ENCODE results near the gene HPCA. TPM values are rescaled to one million over a fixed set of nuclear protein-coding genes. Genes with fewer than 3 reads are reported as not detected.
A peak's percentile ranks its signal among the peaks of the same experiment; 100 is the strongest.

HPCA gene
- total RNA-seq, 4 donors from 2014 or later = 0.64 to 0.96 TPM; not detected in 2

GRCh38 chr1:32885676-32886003 lies 651 bp upstream of the HPCA start:
- TF ChIP-seq POLR2AphosphoS5 (IDR thresholded peaks at IDR 0.05) (no peak), EP300 (IDR thresholded peaks at IDR 0.05; ENCODE audit: low read depth) (no peak)
- peaks cover 56% of the 10 kb centered on the region for H3K27me3 ChIP-seq
- in situ Hi-C loops (cut with MboI; ENCODE audit: low pct_ligation_motif_present in 1 of 4, low pct_unique_long_range_greater_than_20kb in 1 of 4, low sequenced_read_pairs in 3 of 4) (no loop called here), intact Hi-C loops (cut with DNase I; ENCODE audit: low total_unique reads) (loop anchor here (1.0 kb wide), 1 partner anchor 38 kb away; no protein-coding TSS in a partner anchor)
- H3K36me3 ChIP-seq = no peaks in the 10 kb centered on the region
- H3K4me3 ChIP-seq = no peak overlapping the region
- H3K27ac ChIP-seq = no peak overlapping the region
- WGBS, 2 donors (ENCODE audit: low coverage in 1 of 2) = 0 to 23% methylated on average over 1 to 8 of the region's 8 CpGs
- H3K4me1 ChIP-seq = peaks cover 0 to 12% (median 6%) of the 10 kb centered on the region in 4 donors
- no peak for DNase-seq
- H3K9me3 ChIP-seq = no peaks in the 10 kb centered on the region

GRCh38 chr1:32886828-32887414 lies 630 bp downstream of the HPCA start:
- Histone ChIP-seq H3K27me3 (peaks cover 67% of the 10 kb centered on the region), H3K4me1 (peaks cover 0 to 12% (median 6%) of the 10 kb centered on the region in 4 donors), H3K36me3 (no peaks in the 10 kb centered on the region), H3K9me3 (no peaks in the 10 kb centered on the region), H3K4me3 (peak overlapping the region in 1 of 4 donors; percentile 35), H3K27ac (no peak overlapping the region)
- 53% methylated on average over 19 of the region's 19 CpGs; no CpG with 5 or more reads in 1 of the 2 donors for WGBS, 2 donors (ENCODE audit: low coverage in 1 of 2)
- intact Hi-C loops (cut with DNase I; ENCODE audit: low total_unique reads) (no loop called here), in situ Hi-C loops (cut with MboI; ENCODE audit: low pct_ligation_motif_present in 1 of 4, low pct_unique_long_range_greater_than_20kb in 1 of 4, low sequenced_read_pairs in 3 of 4) (no loop called here)
- TF ChIP-seq EP300 (IDR thresholded peaks at IDR 0.05; ENCODE audit: low read depth) (no peak), CTCF (IDR thresholded peaks at IDR 0.05) (no peak), POLR2AphosphoS5 (IDR thresholded peaks at IDR 0.05) (no peak), POLR2A (IDR thresholded peaks at IDR 0.05) (no peak)
- no peak for DNase-seq

- TF ChIP-seq EP300 (IDR thresholded peaks at IDR 0.05; ENCODE audit: low read depth) = no peak
- no peak for TF ChIP-seq POLR2AphosphoS5 (IDR thresholded peaks at IDR 0.05)
- TF ChIP-seq CTCF (IDR thresholded peaks at IDR 0.05) = no peak
- no peak for TF ChIP-seq POLR2A (IDR thresholded peaks at IDR 0.05)
- Histone ChIP-seq H3K4me3 (no peak overlapping the region), H3K27me3 (peaks cover 74% of the 10 kb centered on the region), H3K9me3 (no peaks in the 10 kb centered on the region), H3K27ac (no peak overlapping the region), H3K4me1 (peaks cover 0 to 15% (median 7%) of the 10 kb centered on the region in 4 donors), H3K36me3 (no peaks in the 10 kb centered on the region)
- intact Hi-C loops (cut with DNase I; ENCODE audit: low total_unique reads) = no loop called here
- DNase-seq = no peak
- whole genome bisulfite sequencing, 2 donors (ENCODE audit: low coverage in 1 of 2) = 81 to 100% methylated on average over 1 to 12 of the region's 12 CpGs
- in situ Hi-C loops (cut with MboI; ENCODE audit: low pct_ligation_motif_present in 1 of 4, low pct_unique_long_range_greater_than_20kb in 1 of 4, low sequenced_read_pairs in 3 of 4) = no loop called here
Observed at GRCh38 chr1:32887623-32888022, 1.3 kb downstream of the HPCA start.

- WGBS, 2 donors (ENCODE audit: low coverage in 1 of 2) = 76% methylated on average over 3 of the region's 3 CpGs; no CpG with 5 or more reads in 1 of the 2 donors
- peaks cover 78% of the 10 kb centered on the region for H3K27me3 ChIP-seq
Observed at GRCh38 chr1:32888134-32888533, 1.8 kb downstream of the HPCA start.

More at GRCh38 chr1:32888134-32888533, 1.8 kb downstream of the HPCA start:
- Histone ChIP-seq H3K9me3 (no peaks in the 10 kb centered on the region), H3K4me3 (no peak overlapping the region), H3K4me1 (peaks cover 0 to 20% (median 11%) of the 10 kb centered on the region in 4 donors), H3K27ac (no peak overlapping the region), H3K36me3 (no peaks in the 10 kb centered on the region)
- intact Hi-C loops (cut with DNase I; ENCODE audit: low total_unique reads) (no loop called here), in situ Hi-C loops (cut with MboI; ENCODE audit: low pct_ligation_motif_present in 1 of 4, low pct_unique_long_range_greater_than_20kb in 1 of 4, low sequenced_read_pairs in 3 of 4) (no loop called here)
- no peak for DNase-seq
- no peak for TF ChIP-seq CTCF (IDR thresholded peaks at IDR 0.05)
- no peak for TF ChIP-seq POLR2AphosphoS5 (IDR thresholded peaks at IDR 0.05)
- no peak for TF ChIP-seq EP300 (IDR thresholded peaks at IDR 0.05; ENCODE audit: low read depth)
- no peak for TF ChIP-seq POLR2A (IDR thresholded peaks at IDR 0.05)
